Measurements from ENCODE around the gene ZSCAN10.

ZSCAN10 gene

GRCh38 chr16:3046641-3047386 lies 52.3 kb downstream of the ZSCAN10 start:
- DNase-seq (ENCODE audit: low read depth in 3 of 3), result no peak

- no peak for DNase-seq (ENCODE audit: low read depth in 3 of 3)
Measured at GRCh38 chr16:3045758-3046640, 53.1 kb downstream of the ZSCAN10 start, which contains the start of gene MMP25. Gene MMP25, plus strand, starts transcription at chr16:3046561. Its CDS starts 357 bp downstream, at chr16:3046918.

- DNase-seq (ENCODE audit: low read depth in 3 of 3), result no peak
Measured at GRCh38 chr16:3044708-3045107, 54.4 kb downstream of the ZSCAN10 start.

- DNase-seq (ENCODE audit: low read depth in 3 of 3), result no peak
Measured at GRCh38 chr16:3042376-3042775, 56.7 kb downstream of the ZSCAN10 start.

GRCh38 chr16:3038896-3039295 lies 60.2 kb downstream of the ZSCAN10 start:
- DNase-seq (ENCODE audit: low read depth in 3 of 3), result no peak
